Astrocyte (in vitro differentiated cells and primary cell): ENCODE data around the gene FMN2. TPM values are rescaled to one million over a fixed set of nuclear protein-coding genes. Genes with fewer than 3 reads are reported as not detected.
A peak's percentile ranks its signal among the peaks of the same experiment; 100 is the strongest.

ENCODE experiments used
- DNase-seq: peaks from one replicate; pipeline ENCODE4 v3.0.0-alpha.2; 2010; ENCODE audit warnings: low read depth
- FAIRE-seq: peaks from 2 replicates; lab custom pipeline; 2011; peaks lifted over from hg19 to GRCh38; lab: Jason Lieb, UNC
- H2AFZ ChIP-seq: 2 replicates; pipeline ENCODE4 v1.6.0; 2012; ENCODE audit warnings: low read depth, low read length, inconsistent platforms
- H3K27ac ChIP-seq: 2 replicates; pipeline ENCODE4 v1.5.1; 2011; ENCODE audit warnings: low read depth, low read length, inconsistent platforms
- H3K27me3 ChIP-seq: 2 replicates; pipeline ENCODE4 v1.6.0; 2011; ENCODE audit warnings: low read length, inconsistent platforms; ENCODE audit not compliant: insufficient read depth
- H3K36me3 ChIP-seq: 2 replicates; pipeline ENCODE4 v1.5.1; 2011; ENCODE audit warnings: low read length, inconsistent platforms; ENCODE audit not compliant: insufficient read depth
- H3K4me1 ChIP-seq: 2 replicates; pipeline ENCODE4 v1.5.1; 2011; ENCODE audit warnings: low read length, inconsistent platforms; ENCODE audit not compliant: insufficient read depth
- H3K4me2 ChIP-seq: 2 replicates; pipeline ENCODE4 v1.6.0; 2012; ENCODE audit warnings: low read length, inconsistent platforms
- H3K4me3 ChIP-seq: 2 replicates; pipeline ENCODE4 v1.5.1; 2011; ENCODE audit warnings: low read depth, mild to moderate bottlenecking, low read length, inconsistent platforms; ENCODE audit not compliant: insufficient read depth
- H3K79me2 ChIP-seq: 2 replicates; pipeline ENCODE4 v1.6.0; 2012; ENCODE audit warnings: mild to moderate bottlenecking, low read length, inconsistent platforms; ENCODE audit not compliant: insufficient read depth
- H3K9ac ChIP-seq: 2 replicates; pipeline ENCODE4 v1.6.0; 2012; ENCODE audit warnings: mild to moderate bottlenecking, low read length, inconsistent platforms
- H3K9me3 ChIP-seq: 2 replicates; pipeline ENCODE4 v1.5.1; 2012; ENCODE audit warnings: low read depth, mild to moderate bottlenecking, low read length, inconsistent platforms; ENCODE audit not compliant: insufficient read depth
- H4K20me1 ChIP-seq: 2 replicates; pipeline ENCODE4 v1.6.0; 2012; ENCODE audit warnings: low read length, inconsistent platforms; ENCODE audit not compliant: insufficient read depth
- H3K27ac Mint-ChIP-seq: one replicate; pipeline ENCODE4 v1.8.0; 2021; ENCODE audit warnings: mild to moderate bottlenecking, mixed read lengths; ENCODE audit not compliant: unreplicated experiment
- H3K27me3 Mint-ChIP-seq: one replicate; pipeline ENCODE4 v1.8.0; 2021; ENCODE audit warnings: low read depth, mixed read lengths; ENCODE audit not compliant: unreplicated experiment
- H3K36me3 Mint-ChIP-seq: one replicate; pipeline ENCODE4 v1.8.0; 2021; ENCODE audit warnings: low read depth, mixed read lengths; ENCODE audit not compliant: unreplicated experiment
- H3K4me1 Mint-ChIP-seq: one replicate; pipeline ENCODE4 v1.8.0; 2021; ENCODE audit warnings: low read depth, mixed read lengths; ENCODE audit not compliant: unreplicated experiment
- H3K4me3 Mint-ChIP-seq: one replicate; pipeline ENCODE4 v1.8.0; 2021; ENCODE audit warnings: mild to moderate bottlenecking, moderate library complexity, mixed read lengths; ENCODE audit not compliant: unreplicated experiment
- H3K9me3 Mint-ChIP-seq: one replicate; pipeline ENCODE4 v1.8.0; 2021; ENCODE audit warnings: mild to moderate bottlenecking, mixed read lengths; ENCODE audit not compliant: unreplicated experiment
- CTCF ChIP-seq: IDR thresholded peaks from 2 replicates; pipeline ENCODE4 v1.5.1; 2011; ENCODE audit warnings: low read depth, mild to moderate bottlenecking, inconsistent platforms, low read length, moderate library complexity; ENCODE audit not compliant: insufficient read depth
- EZH2 ChIP-seq: IDR thresholded peaks from 2 replicates; pipeline ENCODE4 v1.6.1; 2012; ENCODE audit warnings: mild to moderate bottlenecking, low read length, inconsistent platforms; ENCODE audit not compliant: insufficient read depth
- total RNA-seq: library from RNA; stranded (reverse); gene quantifications from 2 replicates; pipeline ENCODE4 v1.2.1, GENCODE V29; 2021

Gene FMN2
- total RNA-seq, 1 donor from 2014 or later: 2.4 TPM

- Histone ChIP-seq H2AFZ (no peak overlapping the region), H3K4me2 (peak overlapping the region; percentile 69), H3K9ac (peak overlapping the region; percentile 14), H3K36me3 (no peaks in the 10 kb centered on the region), H3K4me1 (peaks cover 17% of the 10 kb centered on the region), H3K27ac (peak overlapping the region; percentile 63), H3K9me3 (no peaks in the 10 kb centered on the region), H3K79me2 (no peaks in the 10 kb centered on the region), H3K27me3 (no peaks in the 10 kb centered on the region), H3K4me3 (no peak overlapping the region), H4K20me1 (no peaks in the 10 kb centered on the region)
- Mint-ChIP-seq H3K27me3 (no peaks in the 10 kb centered on the region), H3K36me3 (no peaks in the 10 kb centered on the region), H3K9me3 (peaks cover 3% of the 10 kb centered on the region), H3K27ac (peak overlapping the region; percentile 90), H3K4me3 (no peak overlapping the region), H3K4me1 (peaks cover 18% of the 10 kb centered on the region)
- FAIRE-seq: peak; percentile 41
- TF ChIP-seq CTCF: no peak
- TF ChIP-seq EZH2: no peak
- DNase-seq: peak; percentile 53
These were observed 295.4 kb downstream of the FMN2 start for GRCh38 chr1:240387051-240387450.

- Mint-ChIP-seq H3K4me3 (no peak overlapping the region), H3K9me3 (peaks cover 3% of the 10 kb centered on the region), H3K36me3 (no peaks in the 10 kb centered on the region), H3K27ac (peak overlapping the region; percentile 58), H3K4me1 (peaks cover 18% of the 10 kb centered on the region), H3K27me3 (no peaks in the 10 kb centered on the region)
- no peaks in the 10 kb centered on the region for H4K20me1 ChIP-seq
- no peak overlapping the region for H2AFZ ChIP-seq
- H3K27ac ChIP-seq: no peak overlapping the region
- no peaks in the 10 kb centered on the region for H3K79me2 ChIP-seq
- FAIRE-seq (peak; percentile 73), DNase-seq (no peak)
- H3K4me3 ChIP-seq: no peak overlapping the region
- H3K9me3 ChIP-seq: no peaks in the 10 kb centered on the region
- no peak for TF ChIP-seq EZH2
- no peak for TF ChIP-seq CTCF
- no peaks in the 10 kb centered on the region for H3K27me3 ChIP-seq
- H3K36me3 ChIP-seq: no peaks in the 10 kb centered on the region
- no peak overlapping the region for H3K4me2 ChIP-seq
- peaks cover 2% of the 10 kb centered on the region for H3K4me1 ChIP-seq
- no peak overlapping the region for H3K9ac ChIP-seq
These were observed 300.1 kb downstream of the FMN2 start for GRCh38 chr1:240391660-240392260.

- Histone ChIP-seq H3K79me2 (no peaks in the 10 kb centered on the region), H3K4me3 (no peak overlapping the region), H3K4me1 (peaks cover 10% of the 10 kb centered on the region), H3K9me3 (no peaks in the 10 kb centered on the region), H3K27me3 (no peaks in the 10 kb centered on the region), H3K36me3 (no peaks in the 10 kb centered on the region), H3K27ac (no peak overlapping the region), H3K4me2 (no peak overlapping the region), H3K9ac (no peak overlapping the region), H2AFZ (no peak overlapping the region), H4K20me1 (no peaks in the 10 kb centered on the region)
- no peak overlapping the region for H3K4me3 Mint-ChIP-seq
- no peak overlapping the region for H3K27ac Mint-ChIP-seq
- FAIRE-seq (no peak), DNase-seq (no peak)
- TF ChIP-seq CTCF: no peak
- no peak for TF ChIP-seq EZH2
- peaks cover 25% of the 10 kb centered on the region for H3K4me1 Mint-ChIP-seq
- no peaks in the 10 kb centered on the region for H3K27me3 Mint-ChIP-seq
- H3K36me3 Mint-ChIP-seq: no peaks in the 10 kb centered on the region
- peaks cover 3% of the 10 kb centered on the region for H3K9me3 Mint-ChIP-seq
These were observed 302.7 kb downstream of the FMN2 start for GRCh38 chr1:240394353-240394752.
